Stimulated activated CD4-positive, alpha-beta T cell treated with anti-CD3 and anti-CD28 coated beads, Interleukin-12 subunit alpha, Interleukin-12 subunit beta, amount 100 ng/mL, for 48 hours (primary cell): ENCODE measurements around the gene YIPF7.

Experiments used
- DNase-seq, 3 donors: peaks; one replicate each; pipeline ENCODE4 v3.0.0-alpha.2; 2020; ENCODE audit warnings: low read depth in 2 of 3, low spot score in 1 of 3

The YIPF7 gene

GRCh38 chr4:44623676-44624075 lies 27.7 kb downstream of the YIPF7 start:
- DNase-seq = no peak

- no peak for DNase-seq
Observed at GRCh38 chr4:44616621-44617020, 34.8 kb downstream of the YIPF7 start.

- no peak for DNase-seq
Observed at GRCh38 chr4:44583393-44583792, 68.0 kb downstream of the YIPF7 start.

GRCh38 chr4:44580231-44580630 lies 71.2 kb downstream of the YIPF7 start:
- DNase-seq = no peak

- DNase-seq = no peak
Observed at GRCh38 chr4:44578954-44579353, 72.5 kb downstream of the YIPF7 start.
